Hepatocyte (in vitro differentiated cells): ENCODE measurements around the gene PHOSPHO2.

Source experiments
- CTCF ChIP-seq: fragments of 200-600 bp; sonication (generic); IDR thresholded peaks from 2 replicates; pipeline ENCODE4 v1.5.1; 2016; ENCODE audit warnings: antibody characterized with exemption, mild to moderate bottlenecking; ENCODE audit not compliant: poor library complexity
- EZH2phosphoT487 ChIP-seq: fragments of 200-600 bp; sonication (generic); IDR thresholded peaks from one replicate; pipeline ENCODE4 v1.6.1; 2018; ENCODE audit warnings: antibody characterized with exemption, mild to moderate bottlenecking, low read depth, moderate library complexity; ENCODE audit not compliant: unreplicated experiment, severe bottlenecking

DNA sequence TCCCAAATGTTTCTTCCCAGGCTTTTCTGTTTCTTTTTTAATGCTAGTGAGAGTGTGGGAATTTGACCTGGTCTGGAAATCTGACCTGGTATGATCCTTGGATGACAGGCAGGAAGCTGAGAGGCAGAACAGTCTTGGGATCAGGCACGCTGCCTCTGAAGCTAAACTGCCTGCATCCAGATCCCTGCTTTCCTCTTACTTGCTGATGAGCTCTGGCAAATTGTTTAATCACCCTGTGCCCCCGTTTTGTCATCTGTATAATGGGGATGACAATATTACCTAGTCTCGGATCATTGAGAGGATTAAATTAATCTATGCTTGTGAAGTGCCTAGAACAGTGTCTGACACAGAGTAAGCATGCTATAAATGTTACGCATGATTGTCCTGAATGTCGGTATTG is 42.6 kb downstream of the PHOSPHO2 start:
- TF ChIP-seq EZH2phosphoT487 (no peak), CTCF (no peak)
